Hepatocyte (in vitro differentiated cells): ENCODE data around the gene ALOXE3.

Source experiments
- EZH2 ChIP-seq: fragments of 200-600 bp; sonication (generic); IDR thresholded peaks from 2 replicates; pipeline ENCODE4 v1.6.1; 2016; ENCODE audit warnings: antibody characterized with exemption, mild to moderate bottlenecking, borderline replicate concordance
- EZH2phosphoT487 ChIP-seq: fragments of 200-600 bp; sonication (generic); IDR thresholded peaks from one replicate; pipeline ENCODE4 v1.6.1; 2018; ENCODE audit warnings: antibody characterized with exemption, mild to moderate bottlenecking, low read depth, moderate library complexity; ENCODE audit not compliant: unreplicated experiment, severe bottlenecking
- TF ChIP-seq, protein P1 (sequence below): fragments of 200-600 bp; sonication (generic); IDR thresholded peaks from 2 replicates; pipeline ENCODE4 v1.5.1; 2016; ENCODE audit warnings: antibody characterized with exemption, mild to moderate bottlenecking; ENCODE audit not compliant: poor library complexity

DNA sequence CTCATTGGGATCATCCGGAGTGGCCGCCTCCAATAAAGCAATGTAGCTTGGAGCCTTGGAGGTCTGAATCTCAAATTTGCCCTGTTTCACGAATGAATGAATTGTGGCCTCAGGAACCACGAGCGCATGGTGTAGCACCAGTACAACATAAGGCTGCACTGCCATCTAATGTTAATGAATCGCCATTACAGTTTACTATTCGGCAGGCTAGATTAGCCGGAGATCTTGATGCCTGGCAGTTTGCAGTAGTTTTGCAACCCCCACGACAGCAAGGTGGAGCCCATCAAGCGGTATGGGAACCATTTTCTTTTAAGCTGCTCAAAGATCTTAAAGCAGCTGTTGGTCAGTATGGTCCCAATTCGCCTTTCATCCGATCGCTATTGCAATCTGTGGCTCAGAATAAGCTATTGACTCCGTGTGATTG, 60.6 kb downstream of the ALOXE3 start:
- TF ChIP-seq, protein P1, sequence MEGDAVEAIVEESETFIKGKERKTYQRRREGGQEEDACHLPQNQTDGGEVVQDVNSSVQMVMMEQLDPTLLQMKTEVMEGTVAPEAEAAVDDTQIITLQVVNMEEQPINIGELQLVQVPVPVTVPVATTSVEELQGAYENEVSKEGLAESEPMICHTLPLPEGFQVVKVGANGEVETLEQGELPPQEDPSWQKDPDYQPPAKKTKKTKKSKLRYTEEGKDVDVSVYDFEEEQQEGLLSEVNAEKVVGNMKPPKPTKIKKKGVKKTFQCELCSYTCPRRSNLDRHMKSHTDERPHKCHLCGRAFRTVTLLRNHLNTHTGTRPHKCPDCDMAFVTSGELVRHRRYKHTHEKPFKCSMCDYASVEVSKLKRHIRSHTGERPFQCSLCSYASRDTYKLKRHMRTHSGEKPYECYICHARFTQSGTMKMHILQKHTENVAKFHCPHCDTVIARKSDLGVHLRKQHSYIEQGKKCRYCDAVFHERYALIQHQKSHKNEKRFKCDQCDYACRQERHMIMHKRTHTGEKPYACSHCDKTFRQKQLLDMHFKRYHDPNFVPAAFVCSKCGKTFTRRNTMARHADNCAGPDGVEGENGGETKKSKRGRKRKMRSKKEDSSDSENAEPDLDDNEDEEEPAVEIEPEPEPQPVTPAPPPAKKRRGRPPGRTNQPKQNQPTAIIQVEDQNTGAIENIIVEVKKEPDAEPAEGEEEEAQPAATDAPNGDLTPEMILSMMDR, result peak; percentile 73
- TF ChIP-seq EZH2 (no peak), EZH2phosphoT487 (no peak)
